Spleen (tissue), 7 donors: ENCODE results near the gene MYBPC3.

ENCODE experiments used
- POLR2A ChIP-seq, 3 donors: fragments of 450-650 bp; IDR thresholded peaks; one replicate each; pipeline ENCODE4 v1.5.1; 2017; ENCODE audit warnings: antibody characterized with exemption in 3 of 3, mild to moderate bottlenecking in 1 of 3
- TF ChIP-seq, protein P1 (sequence below), 11 experiments: fragments of 200-600 bp in 7 of 11; fragments of 450-650 bp in 4 of 11; sonication (generic) in 4 of 11; IDR thresholded peaks in 8 of 11; conservative IDR thresholded peaks in 3 of 11; 1 replicate in 7 of 11; 2 replicates in 4 of 11; pipeline versions ENCODE4 v1.4.0 to v1.8.0; 2016 to 2021; ENCODE audit warnings: antibody characterized with exemption in 11 of 11, inconsistent platforms in 4 of 11, mild to moderate bottlenecking in 1 of 11
- donor health status: DM: no; HTN: no; CAD: no; lungs with moderate emphysema.
- donor health status: DM: no; HTN: no; CAD: no.
- donor health status: DM: no; HTN: no; CAD: no.

DNA sequence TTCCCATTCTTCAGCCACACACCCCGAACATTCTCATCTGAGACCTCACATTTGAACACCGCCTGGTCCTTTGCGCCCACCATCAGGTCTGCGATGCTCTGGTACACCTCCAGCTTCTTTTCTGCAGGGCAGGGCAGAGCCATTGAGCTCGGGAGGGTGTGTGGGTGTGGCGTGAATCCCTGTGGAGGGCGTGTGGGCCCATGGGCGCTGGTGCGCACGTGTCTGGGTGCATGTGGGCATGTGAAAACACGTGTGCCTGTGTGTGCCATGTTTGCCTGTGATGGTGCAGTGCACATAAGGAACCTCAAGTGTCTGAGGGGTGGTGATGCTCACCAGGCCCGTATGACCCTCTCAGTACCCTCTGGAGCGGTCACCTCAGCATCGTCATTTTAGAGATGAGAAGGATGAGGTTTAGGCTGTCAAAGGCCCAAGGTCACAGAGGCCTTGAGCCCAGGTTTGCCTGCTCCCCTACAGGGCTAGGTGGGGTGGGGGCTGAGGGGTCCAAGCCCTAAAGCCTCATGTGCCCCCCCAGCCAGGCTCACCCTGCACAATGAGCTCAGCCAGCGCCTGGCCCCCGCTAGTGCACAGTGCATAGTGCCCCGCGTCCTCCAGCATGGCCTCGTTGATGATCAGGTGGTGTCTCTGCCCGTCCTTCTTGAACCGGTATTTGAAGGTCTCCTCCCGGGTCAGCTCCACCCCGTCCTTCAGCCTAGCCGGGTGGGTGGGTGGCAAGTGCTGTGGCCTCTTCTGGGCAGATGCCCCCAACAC lies 10.3 kb downstream of the MYBPC3 start:
- no peak for TF ChIP-seq POLR2A (IDR thresholded peaks at IDR 0.05)
- TF ChIP-seq, protein P1, sequence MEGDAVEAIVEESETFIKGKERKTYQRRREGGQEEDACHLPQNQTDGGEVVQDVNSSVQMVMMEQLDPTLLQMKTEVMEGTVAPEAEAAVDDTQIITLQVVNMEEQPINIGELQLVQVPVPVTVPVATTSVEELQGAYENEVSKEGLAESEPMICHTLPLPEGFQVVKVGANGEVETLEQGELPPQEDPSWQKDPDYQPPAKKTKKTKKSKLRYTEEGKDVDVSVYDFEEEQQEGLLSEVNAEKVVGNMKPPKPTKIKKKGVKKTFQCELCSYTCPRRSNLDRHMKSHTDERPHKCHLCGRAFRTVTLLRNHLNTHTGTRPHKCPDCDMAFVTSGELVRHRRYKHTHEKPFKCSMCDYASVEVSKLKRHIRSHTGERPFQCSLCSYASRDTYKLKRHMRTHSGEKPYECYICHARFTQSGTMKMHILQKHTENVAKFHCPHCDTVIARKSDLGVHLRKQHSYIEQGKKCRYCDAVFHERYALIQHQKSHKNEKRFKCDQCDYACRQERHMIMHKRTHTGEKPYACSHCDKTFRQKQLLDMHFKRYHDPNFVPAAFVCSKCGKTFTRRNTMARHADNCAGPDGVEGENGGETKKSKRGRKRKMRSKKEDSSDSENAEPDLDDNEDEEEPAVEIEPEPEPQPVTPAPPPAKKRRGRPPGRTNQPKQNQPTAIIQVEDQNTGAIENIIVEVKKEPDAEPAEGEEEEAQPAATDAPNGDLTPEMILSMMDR (IDR thresholded peaks at IDR 0.05 in 8 of 11, conservative IDR thresholded peaks at IDR 0.05 in 3 of 11) = no peak
